SU-DHL-6 (cell line): ENCODE data around the gene NR0B2.
A peak's percentile ranks its signal among the peaks of the same experiment; 100 is the strongest.

ENCODE experiments used
- CTCF ChIP-seq: fragments of 200-600 bp; sonication (generic); IDR thresholded peaks from one replicate; pipeline ENCODE4 v1.5.1; 2017; ENCODE audit warnings: antibody characterized with exemption, mild to moderate bottlenecking, low read length, moderate library complexity; ENCODE audit not compliant: insufficient read depth, poor library complexity, severe bottlenecking
- EZH2phosphoT487 ChIP-seq: fragments of 200-600 bp; sonication (generic), shearing (Covaris generic); conservative IDR thresholded peaks from 2 replicates; pipeline ENCODE4 v1.6.1; 2018; ENCODE audit warnings: mild to moderate bottlenecking, antibody characterized with exemption, low read length, moderate library complexity, mixed read lengths

- TF ChIP-seq CTCF (peak; percentile 77), EZH2phosphoT487 (no peak)
Observed at GRCh38 chr1:26862781-26863684, 50.7 kb downstream of the NR0B2 start, which contains the start of gene SFN.
